MCF 10A (cell line): ENCODE data around the gene PTGIS. TPM values are rescaled to one million over a fixed set of nuclear protein-coding genes. Genes with fewer than 3 reads are reported as not detected.

Experiments used
- BruUV-seq: library from RNA; stranded (reverse); fragments of 400-500 nt; replicated peaks from 2 replicates; lab custom pipeline; 2021; lab: Mats Ljungman, UMichigan
- CTCF ChIA-PET: fragments of 300-600 bp; sonication (Branson Sonifier 250); formaldehyde crosslinking; extraction: SDS; loops from one replicate; lab custom pipeline; 2021; ENCODE audit warnings: antibody characterized with exemption, inconsistent platforms; lab: Yijun Ruan, JAX
- POLR2A ChIA-PET: fragments of 300-600, 350-650 bp; sonication (Branson Sonifier 250); formaldehyde crosslinking; extraction: SDS; loops from one replicate; lab custom pipeline; 2020; ENCODE audit warnings: antibody characterized with exemption, inconsistent platforms; lab: Yijun Ruan, JAX
- DNase-seq: peaks from one replicate; pipeline ENCODE4 v3.0.0-alpha.2; 2018; ENCODE audit not compliant: unreplicated experiment
- H3K27ac Mint-ChIP-seq: one replicate; pipeline ENCODE4 v1.8.0; 2022; ENCODE audit warnings: mild to moderate bottlenecking, low read depth, mixed read lengths; ENCODE audit not compliant: unreplicated experiment
- H3K27me3 Mint-ChIP-seq: one replicate; pipeline ENCODE4 v1.8.0; 2022; ENCODE audit warnings: mixed read lengths; ENCODE audit not compliant: insufficient read depth, unreplicated experiment
- H3K36me3 Mint-ChIP-seq: one replicate; pipeline ENCODE4 v1.8.0; 2022; ENCODE audit warnings: mild to moderate bottlenecking, moderate library complexity, mixed read lengths; ENCODE audit not compliant: insufficient read depth, unreplicated experiment
- H3K4me1 Mint-ChIP-seq: one replicate; pipeline ENCODE4 v1.8.0; 2022; ENCODE audit warnings: mixed read lengths; ENCODE audit not compliant: insufficient read depth, unreplicated experiment
- H3K4me3 Mint-ChIP-seq: one replicate; pipeline ENCODE4 v1.8.0; 2022; ENCODE audit warnings: mild to moderate bottlenecking, moderate library complexity, mixed read lengths; ENCODE audit not compliant: unreplicated experiment
- H3K9me3 Mint-ChIP-seq: one replicate; pipeline ENCODE4 v1.8.0; 2022; ENCODE audit warnings: mixed read lengths; ENCODE audit not compliant: unreplicated experiment
- intact Hi-C: fragments of 100-400 bp; cut with micrococcal nuclease; formaldehyde crosslinking; loops from 2 replicates; pipeline ENCODE4 v1.14.1; 2022
- total RNA-seq: library from RNA; stranded (reverse); gene quantifications from 2 replicates; pipeline ENCODE4 v1.2.3, GENCODE V29; 2022
- TF ChIP-seq, protein P1 (sequence below): fragments of 200-600 bp; IDR thresholded peaks from one replicate; pipeline ENCODE4 v1.8.0; 2022; ENCODE audit warnings: antibody characterized with exemption, mild to moderate bottlenecking; ENCODE audit not compliant: unreplicated experiment

The PTGIS gene
- total RNA-seq, 1 experiment from 2014 or later, result not detected

DNA sequence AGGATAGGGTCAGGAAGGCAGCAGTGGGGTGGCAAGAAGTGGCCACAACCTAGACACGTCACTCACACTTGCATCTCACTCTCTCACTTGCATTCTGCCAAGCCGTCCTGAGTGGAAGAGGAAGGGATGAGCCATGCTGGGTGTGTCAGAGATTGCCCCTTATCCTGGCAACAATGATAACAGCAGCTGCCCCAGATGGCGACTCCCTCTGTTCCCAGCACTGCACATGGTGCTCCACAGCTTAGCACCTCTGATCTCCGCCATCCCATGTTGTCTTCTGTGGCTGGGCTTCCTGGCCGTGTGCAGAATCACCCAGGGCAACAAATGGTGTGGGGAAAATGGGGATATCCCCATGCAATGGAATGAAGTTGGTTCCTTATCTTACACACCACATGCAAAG, 96.5 kb downstream of the PTGIS start:
- no peak overlapping the region for H3K27ac Mint-ChIP-seq
- H3K4me3 Mint-ChIP-seq, result no peak overlapping the region
- no peaks in the 10 kb centered on the region for H3K9me3 Mint-ChIP-seq
- TF ChIP-seq, protein P1, sequence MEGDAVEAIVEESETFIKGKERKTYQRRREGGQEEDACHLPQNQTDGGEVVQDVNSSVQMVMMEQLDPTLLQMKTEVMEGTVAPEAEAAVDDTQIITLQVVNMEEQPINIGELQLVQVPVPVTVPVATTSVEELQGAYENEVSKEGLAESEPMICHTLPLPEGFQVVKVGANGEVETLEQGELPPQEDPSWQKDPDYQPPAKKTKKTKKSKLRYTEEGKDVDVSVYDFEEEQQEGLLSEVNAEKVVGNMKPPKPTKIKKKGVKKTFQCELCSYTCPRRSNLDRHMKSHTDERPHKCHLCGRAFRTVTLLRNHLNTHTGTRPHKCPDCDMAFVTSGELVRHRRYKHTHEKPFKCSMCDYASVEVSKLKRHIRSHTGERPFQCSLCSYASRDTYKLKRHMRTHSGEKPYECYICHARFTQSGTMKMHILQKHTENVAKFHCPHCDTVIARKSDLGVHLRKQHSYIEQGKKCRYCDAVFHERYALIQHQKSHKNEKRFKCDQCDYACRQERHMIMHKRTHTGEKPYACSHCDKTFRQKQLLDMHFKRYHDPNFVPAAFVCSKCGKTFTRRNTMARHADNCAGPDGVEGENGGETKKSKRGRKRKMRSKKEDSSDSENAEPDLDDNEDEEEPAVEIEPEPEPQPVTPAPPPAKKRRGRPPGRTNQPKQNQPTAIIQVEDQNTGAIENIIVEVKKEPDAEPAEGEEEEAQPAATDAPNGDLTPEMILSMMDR, result no peak
- H3K4me1 Mint-ChIP-seq, result peaks cover 6% of the 10 kb centered on the region
- ChIA-PET CTCF (interaction anchor here (2.0 kb wide), 1 partner anchor 12 kb away, joined by 7 read pairs; no protein-coding TSS in a partner anchor), POLR2A (no interaction called here)
- DNase-seq, result no peak
- H3K27me3 Mint-ChIP-seq, result no peaks in the 10 kb centered on the region
- intact Hi-C loops, result no loop called here
- peaks cover 12% of the 10 kb centered on the region for H3K36me3 Mint-ChIP-seq
- BruUV-seq, result no TSS peak

DNA sequence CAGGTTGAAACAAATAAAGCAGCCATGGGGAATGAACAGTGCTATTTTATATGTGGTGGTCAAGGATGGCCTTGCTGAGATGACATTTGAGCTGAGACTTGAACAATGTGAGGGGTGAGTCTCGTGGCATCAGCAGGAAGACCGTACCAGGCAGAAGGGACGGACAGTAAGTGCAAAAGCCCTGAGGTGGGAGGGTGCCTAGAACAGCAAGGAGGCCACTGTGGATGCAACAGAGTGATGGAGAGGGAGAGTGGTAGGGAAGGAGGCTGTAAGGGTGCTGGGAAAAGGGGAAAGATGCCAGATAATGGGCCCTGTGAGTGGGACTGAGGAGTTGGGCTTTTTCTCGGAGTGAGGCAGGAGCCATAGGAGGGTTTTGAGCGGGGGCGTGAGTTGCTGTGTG, 97.0 kb downstream of the PTGIS start:
- no peak for DNase-seq
- intact Hi-C loops, result no loop called here
- Mint-ChIP-seq H3K27ac (no peak overlapping the region), H3K27me3 (no peaks in the 10 kb centered on the region), H3K36me3 (peaks cover 16% of the 10 kb centered on the region), H3K4me3 (no peak overlapping the region), H3K9me3 (no peaks in the 10 kb centered on the region), H3K4me1 (peaks cover 6% of the 10 kb centered on the region)
- POLR2A ChIA-PET, result no interaction called here
- CTCF ChIA-PET, result interaction anchor here (0.7 to 0.8 kb wide), 4 partner anchors 13 to 85 kb away, joined by 3 to 5 read pairs (median 4); no protein-coding TSS in a partner anchor
- no TSS peak for BruUV-seq
- TF ChIP-seq, protein P1, result no peak

DNA sequence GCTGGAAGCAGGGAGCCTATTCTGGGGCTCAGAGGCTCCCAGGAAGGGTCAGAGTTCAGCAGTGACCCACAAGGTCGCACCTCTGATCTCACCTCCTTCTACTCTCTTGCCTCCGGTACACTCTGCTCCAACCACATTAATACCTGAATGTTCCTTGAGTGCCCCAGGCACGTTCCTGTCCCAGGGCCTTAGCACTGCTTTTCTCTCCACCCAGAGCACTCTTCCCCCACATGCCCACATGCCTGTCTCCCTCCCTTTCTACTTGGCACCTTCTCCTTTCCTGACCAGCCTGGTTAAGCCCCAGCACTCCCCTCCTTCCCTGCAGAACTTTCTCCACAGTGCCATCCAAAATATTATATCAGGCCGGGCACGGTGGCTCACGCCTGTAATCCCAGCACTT, 98.9 kb downstream of the PTGIS start:
- Mint-ChIP-seq H3K36me3 (peaks cover 12% of the 10 kb centered on the region), H3K9me3 (no peaks in the 10 kb centered on the region), H3K4me1 (peaks cover 6% of the 10 kb centered on the region), H3K4me3 (no peak overlapping the region), H3K27ac (no peak overlapping the region), H3K27me3 (no peaks in the 10 kb centered on the region)
- intact Hi-C loops, result no loop called here
- TF ChIP-seq, protein P1, result no peak
- DNase-seq, result no peak
- no TSS peak for BruUV-seq
- ChIA-PET CTCF (no interaction called here), POLR2A (no interaction called here)

DNA sequence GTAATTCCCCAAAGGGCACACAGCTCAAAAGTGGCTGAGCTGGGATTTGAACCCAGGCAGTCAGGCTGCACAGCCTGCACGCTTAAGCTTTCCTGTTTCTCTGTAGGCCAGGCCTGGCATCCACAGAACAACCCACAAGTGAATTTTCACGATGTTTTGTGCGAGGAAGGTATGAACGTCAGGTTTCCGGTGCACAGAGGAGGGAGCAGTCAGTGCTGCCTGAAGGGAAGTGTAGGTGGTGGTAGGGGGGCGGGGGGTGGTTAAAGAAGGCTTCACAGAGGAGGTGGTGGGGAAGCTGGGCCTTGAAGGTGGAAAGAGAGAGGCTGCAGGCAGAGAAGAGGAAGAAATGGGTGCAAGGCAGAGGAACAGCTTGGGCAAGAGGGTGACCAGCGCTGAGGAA, 99.5 kb downstream of the PTGIS start:
- no peak overlapping the region for H3K27ac Mint-ChIP-seq
- ChIA-PET CTCF (no interaction called here), POLR2A (no interaction called here)
- no TSS peak for BruUV-seq
- no peaks in the 10 kb centered on the region for H3K9me3 Mint-ChIP-seq
- H3K36me3 Mint-ChIP-seq, result peaks cover 12% of the 10 kb centered on the region
- H3K4me3 Mint-ChIP-seq, result no peak overlapping the region
- peaks cover 6% of the 10 kb centered on the region for H3K4me1 Mint-ChIP-seq
- no peak for DNase-seq
- H3K27me3 Mint-ChIP-seq, result no peaks in the 10 kb centered on the region
- TF ChIP-seq, protein P1, result no peak
- intact Hi-C loops, result no loop called here
